Left colon (tissue), 2 donors: ENCODE results near the gene CLTA. TPM values are rescaled to one million over a fixed set of nuclear protein-coding genes. Genes with fewer than 3 reads are reported as not detected.
A peak's percentile ranks its signal among the peaks of the same experiment; 100 is the strongest.

Experiments used
- ATAC-seq: fragments of 200-7000 bp; cut with Tn5 transposase; one replicate; pipeline ENCODE4 v1.9.1; 2020; ENCODE audit warnings: mild to moderate bottlenecking, moderate library complexity
- DNase-seq, 2 donors: peaks; one replicate each; pipeline ENCODE4 v3.0.0-alpha.2; 2020
- intact Hi-C, 2 donors: fragments of 100-400 bp; cut with DNase I in 1 of 2; cut with micrococcal nuclease in 1 of 2; formaldehyde crosslinking; loops; one replicate each; pipeline versions ENCODE4 v1.11.2 to v1.14.0; 2022; cut with DNase I, micrococcal nuclease
- long read RNA-seq: library from polyadenylated mRNA; unstranded; transcript quantifications from one replicate; pipeline ENCODE4 v2.0.0, GENCODE V29; 2021
- total RNA-seq, 2 donors: library from RNA; stranded (reverse); fragmentation: NEBNext Ultra II Directional; extraction: Animal tissue kit (Norgen Biotek cat#: 25700); gene quantifications; one replicate each; pipeline ENCODE4 v1.2.1, GENCODE V29; 2021
- donor health status: DM: no; HTN: no; CAD: no.
- donor health status: DM: yes; HTN: yes; CAD: no.

The CLTA gene
- 100 to 1,000 TPM; 200 to 205 TPM for total RNA-seq
- long read RNA-seq, transcript CLTA-202 (5 exons, 1,073 nt): major isoform, 144 of 161 reads
- long read RNA-seq, partial matches to known transcripts: 4 of 161 reads
- long read RNA-seq, other reads (novel, unspliced or antisense): 12 of 161 reads

DNA sequence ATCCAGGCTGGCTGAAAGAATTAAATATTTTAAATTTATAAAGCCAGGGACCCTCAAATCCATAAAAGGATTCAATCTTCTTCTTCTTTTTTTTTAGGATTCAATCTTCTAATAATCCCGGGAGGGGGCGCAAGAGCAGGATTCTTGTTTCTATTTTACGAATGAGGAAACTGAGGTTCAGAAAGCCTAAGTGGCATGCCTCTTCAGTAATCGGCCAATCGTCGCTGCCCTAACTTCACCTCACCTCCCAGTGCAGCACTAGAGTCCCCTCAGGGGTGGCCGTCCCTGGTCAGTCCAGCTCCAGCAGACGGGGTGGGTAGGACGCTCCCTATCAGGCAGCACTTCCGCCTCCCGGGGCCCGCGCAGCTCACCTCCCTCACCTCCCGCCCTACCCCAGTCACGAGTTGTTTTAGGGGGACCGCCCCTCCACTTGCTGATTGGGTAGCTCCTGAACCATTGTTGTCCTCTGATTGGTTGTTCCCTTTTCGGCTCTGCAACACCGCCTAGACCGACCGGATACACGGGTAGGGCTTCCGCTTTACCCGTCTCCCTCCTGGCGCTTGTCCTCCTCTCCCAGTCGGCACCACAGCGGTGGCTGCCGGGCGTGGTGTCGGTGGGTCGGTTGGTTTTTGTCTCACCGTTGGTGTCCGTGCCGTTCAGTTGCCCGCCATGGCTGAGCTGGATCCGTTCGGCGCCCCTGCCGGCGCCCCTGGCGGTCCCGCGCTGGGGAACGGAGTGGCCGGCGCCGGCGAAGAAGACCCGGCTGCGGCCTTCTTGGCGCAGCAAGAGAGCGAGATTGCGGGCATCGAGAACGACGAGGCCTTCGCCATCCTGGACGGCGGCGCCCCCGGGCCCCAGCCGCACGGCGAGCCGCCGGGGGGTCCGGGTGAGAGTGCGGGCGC is at the start of gene CLTA:
CLTA (plus strand) TSS at position 534 of the 902 bp plus-strand sequence; CDS start at position 670, 136 bp downstream.
- intact Hi-C loops: no loop called here
- DNase-seq (peak; percentile 94 to 99), ATAC-seq (peak; percentile 94)

DNA sequence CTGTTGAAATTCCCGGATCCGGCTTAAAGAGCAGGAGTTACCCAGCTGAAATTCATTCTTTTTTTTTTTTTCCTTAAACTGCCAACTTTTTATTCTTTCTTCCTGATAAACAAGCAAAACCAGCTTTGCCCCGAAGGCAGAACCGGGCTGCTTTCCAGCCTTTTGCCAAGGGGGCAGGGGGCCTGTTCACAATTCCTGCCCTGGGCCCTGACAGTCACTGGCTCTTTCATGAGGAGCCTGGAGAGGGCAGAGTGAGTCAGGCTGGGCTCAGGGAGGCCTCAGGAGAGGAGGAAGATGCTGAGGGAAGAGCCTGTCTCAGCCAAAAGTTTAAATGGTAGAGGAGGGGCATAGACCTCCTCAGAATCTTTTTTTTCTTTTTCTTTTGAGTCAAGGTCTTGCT is 49.4 kb upstream of the CLTA start:
- DNase-seq (no peak), ATAC-seq (no peak)
- intact Hi-C loops: no loop called here

GRCh38 chr9:36141761-36142160 is 49.0 kb upstream of the CLTA start:
- DNase-seq: no peak
- intact Hi-C loops: no loop called here
- ATAC-seq: no peak

- DNase-seq: peak in 1 of 2 donors; percentile 57
- ATAC-seq: peak; percentile 88
- intact Hi-C loops: no loop called here
Observed at GRCh38 chr9:36142510-36143244, 48.0 kb upstream of the CLTA start.

DNA sequence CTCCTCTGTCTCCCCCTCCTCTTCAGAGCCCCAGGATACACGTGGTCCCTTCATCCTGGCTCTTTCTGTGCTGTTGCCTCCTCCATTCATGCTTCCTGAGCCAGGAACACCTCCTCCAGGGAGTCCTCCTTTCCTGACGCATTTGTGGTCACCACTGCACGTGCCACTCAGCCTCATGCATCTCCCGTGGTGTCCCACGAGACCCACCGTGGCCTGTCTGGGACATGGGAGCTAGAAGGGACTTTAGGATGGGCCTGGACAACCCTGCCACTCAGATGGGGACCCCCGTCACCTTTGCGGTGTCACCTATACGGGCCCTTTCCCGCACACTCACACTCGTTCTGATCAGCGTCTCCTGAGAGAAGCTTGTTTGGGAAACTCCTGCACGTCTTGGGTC is 47.5 kb upstream of the CLTA start:
- ATAC-seq (no peak), DNase-seq (no peak)
- intact Hi-C loops: no loop called here

DNA sequence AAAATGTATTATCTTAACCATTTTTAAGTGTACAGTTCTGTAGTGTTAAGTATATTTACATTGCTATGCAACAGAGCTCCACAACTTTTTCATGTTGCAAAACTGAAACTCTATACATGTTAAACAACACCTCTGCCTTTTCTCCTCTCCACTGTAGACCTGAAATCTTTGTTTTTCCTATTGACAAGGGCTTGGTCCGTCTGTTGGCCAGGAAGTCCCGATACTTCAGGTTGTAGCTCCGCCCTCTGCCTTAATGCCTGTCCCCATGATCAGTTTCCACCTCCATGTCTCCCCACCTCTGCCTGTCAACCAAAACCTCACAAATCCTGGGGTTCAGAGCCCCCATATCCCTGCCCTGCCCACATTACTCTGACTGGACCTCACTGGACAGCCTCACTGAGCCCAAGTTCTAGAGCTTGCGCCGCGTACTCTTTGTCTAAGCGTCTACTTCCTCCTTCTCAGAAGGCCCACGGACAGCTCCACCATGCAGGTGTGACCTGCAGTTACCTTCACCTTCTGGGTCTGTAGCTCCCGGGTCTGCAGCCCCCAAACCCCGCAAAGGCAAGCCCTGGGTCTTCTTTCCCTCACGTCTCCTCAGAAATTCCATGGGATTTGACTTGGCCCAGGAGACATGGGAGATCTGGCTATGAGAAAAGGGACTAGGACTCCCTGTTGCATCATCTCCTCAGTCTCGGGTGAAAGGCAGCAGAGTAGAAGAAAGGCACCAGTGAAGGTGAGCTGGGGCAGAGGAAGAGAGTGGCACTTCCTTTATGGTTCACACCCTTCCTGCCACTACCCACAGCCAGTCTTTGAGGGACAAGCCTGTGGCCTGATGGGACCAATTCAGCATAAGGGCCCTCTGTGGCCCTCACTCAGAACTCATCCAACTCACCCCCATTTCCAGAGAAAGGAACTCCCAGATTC is 46.1 kb upstream of the CLTA start:
- ATAC-seq: no peak
- DNase-seq: no peak
- intact Hi-C loops: no loop called here

DNA sequence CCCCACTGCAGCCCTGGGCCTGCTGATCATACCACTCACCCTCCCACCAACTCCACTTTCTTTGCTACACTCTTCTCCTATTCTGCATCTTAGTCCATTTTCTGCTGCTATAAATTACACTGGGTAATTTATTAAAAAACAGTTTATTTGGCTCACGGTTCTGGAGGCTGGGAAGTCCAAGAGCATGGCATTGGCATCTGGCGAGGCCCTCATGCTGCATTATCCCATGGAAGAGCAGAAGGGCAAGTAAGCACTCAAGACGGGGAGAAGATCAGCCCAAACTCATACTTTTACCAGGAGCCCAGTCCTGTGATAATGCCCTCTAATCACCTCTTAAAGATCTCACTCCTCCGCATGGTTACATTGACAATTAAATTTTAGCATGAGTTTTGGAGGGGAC is 44.8 kb upstream of the CLTA start:
- DNase-seq (no peak), ATAC-seq (no peak)
- intact Hi-C loops: no loop called here

- ATAC-seq (no peak), DNase-seq (no peak)
- intact Hi-C loops: no loop called here
Observed at GRCh38 chr9:36146651-36147050, 44.1 kb upstream of the CLTA start.

DNA sequence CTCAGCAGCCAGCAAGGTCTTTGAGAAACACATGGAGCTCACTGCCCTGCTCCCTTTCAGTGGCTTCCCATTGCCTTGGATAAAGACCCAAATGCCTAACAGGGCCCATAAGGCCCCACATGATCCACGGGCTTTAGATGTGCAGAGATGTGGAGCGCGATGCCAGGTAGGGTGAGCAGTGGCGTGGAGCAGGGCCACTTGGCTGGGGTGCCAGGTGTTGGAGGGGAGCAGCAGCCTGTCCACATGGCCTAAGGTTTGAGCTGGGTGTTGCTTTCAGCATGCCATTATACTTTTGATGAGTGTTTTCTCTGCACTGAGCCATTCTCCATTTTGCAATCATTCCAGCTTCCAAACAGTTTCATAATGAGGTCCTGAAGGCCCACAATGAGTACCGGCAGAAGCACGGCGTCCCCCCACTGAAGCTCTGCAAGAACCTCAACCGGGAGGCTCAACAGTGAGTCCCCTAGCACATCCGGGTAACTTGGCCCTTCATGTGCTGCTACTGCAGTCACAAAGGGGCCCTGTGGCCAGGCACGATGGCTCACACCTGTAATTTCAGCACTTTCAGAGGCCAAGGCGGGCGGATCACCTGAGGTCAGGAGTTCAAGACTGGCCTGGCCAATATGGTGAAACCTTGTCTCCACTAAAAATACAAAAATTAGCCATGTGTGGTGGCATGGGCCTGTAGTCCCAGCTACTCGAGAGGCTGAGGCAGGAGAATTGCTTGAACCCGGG is 43.1 kb upstream of the CLTA start:
- intact Hi-C loops: no loop called here
- no peak for ATAC-seq
- DNase-seq: no peak

GRCh38 chr9:36148311-36149051 is 42.2 kb upstream of the CLTA start:
- intact Hi-C loops: no loop called here
- ATAC-seq (peak; percentile 44), DNase-seq (peak; percentile 90 to 96)

GRCh38 chr9:36149197-36149596 is 41.5 kb upstream of the CLTA start:
- intact Hi-C loops: no loop called here
- DNase-seq (no peak), ATAC-seq (no peak)

DNA sequence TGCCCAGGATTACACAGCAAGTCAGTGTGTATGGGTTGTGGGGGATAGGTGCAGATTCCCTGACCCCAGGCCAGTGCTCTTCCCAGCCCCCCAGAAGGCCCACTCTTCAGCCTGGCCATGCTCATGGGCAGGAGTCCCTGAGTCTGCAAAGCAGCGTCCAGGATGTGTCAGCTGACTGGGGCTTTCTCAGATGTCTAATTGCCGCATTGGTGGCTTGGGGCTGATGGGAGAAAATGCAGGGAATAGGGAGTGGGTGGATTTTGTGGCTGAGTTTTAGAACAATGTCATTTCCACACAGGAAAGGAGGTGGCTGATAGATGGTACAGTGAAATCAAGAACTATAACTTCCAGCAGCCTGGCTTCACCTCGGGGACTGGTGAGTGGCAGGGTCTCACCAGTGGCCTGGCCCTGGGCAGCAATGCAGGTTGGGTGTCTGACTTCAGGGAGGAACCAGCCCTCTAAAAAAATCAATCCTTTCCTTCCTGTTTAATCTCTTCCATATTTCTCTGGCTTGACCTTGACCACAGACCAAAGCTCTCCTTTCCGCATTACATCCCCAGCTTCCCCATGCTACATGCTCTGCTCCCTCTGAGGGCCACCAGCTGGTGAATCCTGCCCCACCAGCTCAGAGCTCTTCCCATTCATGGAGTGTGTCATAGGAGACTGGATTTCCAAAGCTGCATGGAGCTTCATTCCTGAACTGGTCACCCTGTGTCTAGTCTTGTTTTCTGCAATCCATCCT is 40.0 kb upstream of the CLTA start:
- ATAC-seq: no peak
- intact Hi-C loops: no loop called here
- no peak for DNase-seq

GRCh38 chr9:36151316-36152210 is 39.2 kb upstream of the CLTA start:
- peak; percentile 67 to 80 for DNase-seq
- ATAC-seq: peak; percentile 49
- intact Hi-C loops: no loop called here

GRCh38 chr9:36152741-36153438 is 37.8 kb upstream of the CLTA start:
- intact Hi-C loops: no loop called here
- no peak for DNase-seq
- ATAC-seq: no peak

DNA sequence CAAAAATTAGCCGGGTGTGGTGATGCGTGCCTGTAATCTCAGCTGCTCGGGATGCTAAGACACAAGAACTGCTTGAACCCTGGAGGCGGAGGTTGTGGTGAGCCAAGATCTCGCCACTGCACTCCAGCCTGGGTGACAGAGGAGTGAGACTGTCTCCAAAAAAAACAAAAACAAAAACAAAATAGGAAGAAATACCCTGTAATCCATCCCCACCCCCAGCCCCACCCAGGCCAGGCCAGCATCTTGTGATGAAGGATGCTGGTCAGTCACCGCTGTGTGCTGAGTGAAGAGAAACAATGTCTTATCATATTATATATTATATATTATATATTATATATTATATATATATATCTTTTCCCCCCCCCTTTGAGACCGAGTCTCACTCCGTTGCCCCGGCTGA is 37.0 kb upstream of the CLTA start:
- intact Hi-C loops: no loop called here
- ATAC-seq (no peak), DNase-seq (no peak)
